GM10847 (cell line): Measurements from ENCODE around the gene TBX21.

ENCODE experiments used
- POLR2A ChIP-seq: IDR thresholded peaks from 2 replicates; pipeline ENCODE4 v1.6.1; 2011; ENCODE audit not compliant: insufficient read length; ENCODE audit errors: extremely low read depth

TBX21 gene

DNA sequence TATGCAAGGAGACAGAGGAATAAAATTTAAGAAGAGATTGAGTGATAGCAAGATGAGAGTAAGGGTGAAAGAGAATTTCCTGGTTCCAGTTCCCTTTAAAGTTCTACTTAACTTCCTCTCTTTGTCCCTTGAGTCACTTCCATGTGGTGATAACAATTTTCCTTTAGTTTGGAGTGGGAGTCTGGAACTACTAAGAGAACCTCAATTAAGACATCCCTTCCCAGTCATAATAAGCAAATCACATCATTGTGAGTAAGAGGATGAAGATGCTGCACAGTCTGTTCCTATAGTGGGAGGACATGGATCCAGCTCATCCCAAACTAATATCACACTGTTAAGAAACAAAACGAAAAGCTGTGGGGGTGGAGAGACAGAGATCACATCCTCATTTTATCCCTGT lies 24.4 kb downstream of the TBX21 start:
- no peak for TF ChIP-seq POLR2A

DNA sequence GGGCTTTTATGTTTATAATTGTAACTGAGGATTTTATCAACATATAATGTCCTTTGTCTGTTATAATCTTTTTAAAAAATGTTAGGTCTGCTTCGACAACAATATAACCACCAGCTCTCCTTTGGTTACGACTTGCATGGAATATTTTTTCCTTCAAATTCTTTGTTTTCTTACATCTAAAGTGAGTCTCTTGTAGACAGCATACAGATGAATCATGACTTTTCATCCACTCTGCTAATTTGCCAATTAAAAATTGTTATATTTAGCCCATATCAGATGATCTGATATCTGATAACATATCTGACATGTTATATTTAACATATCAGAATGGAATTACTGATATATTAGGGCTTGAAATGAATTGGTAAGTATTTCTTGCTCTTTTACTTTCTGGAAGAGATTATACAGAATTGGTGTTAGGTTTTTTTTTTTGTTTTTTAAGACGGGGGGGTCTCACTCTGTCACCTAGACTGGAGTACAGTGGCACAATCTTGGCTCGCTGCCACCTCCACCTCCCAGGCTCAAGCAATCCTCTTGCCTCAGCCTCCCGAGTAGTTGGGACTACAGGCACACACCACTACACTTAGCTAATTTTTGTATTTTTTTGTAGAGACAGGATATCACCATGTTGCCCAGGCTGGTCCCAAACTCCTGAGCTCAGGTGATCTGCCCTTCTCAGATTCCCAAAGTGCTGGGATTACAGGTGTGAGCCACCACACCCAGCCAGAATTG lies 27.5 kb downstream of the TBX21 start:
- TF ChIP-seq POLR2A: no peak

DNA sequence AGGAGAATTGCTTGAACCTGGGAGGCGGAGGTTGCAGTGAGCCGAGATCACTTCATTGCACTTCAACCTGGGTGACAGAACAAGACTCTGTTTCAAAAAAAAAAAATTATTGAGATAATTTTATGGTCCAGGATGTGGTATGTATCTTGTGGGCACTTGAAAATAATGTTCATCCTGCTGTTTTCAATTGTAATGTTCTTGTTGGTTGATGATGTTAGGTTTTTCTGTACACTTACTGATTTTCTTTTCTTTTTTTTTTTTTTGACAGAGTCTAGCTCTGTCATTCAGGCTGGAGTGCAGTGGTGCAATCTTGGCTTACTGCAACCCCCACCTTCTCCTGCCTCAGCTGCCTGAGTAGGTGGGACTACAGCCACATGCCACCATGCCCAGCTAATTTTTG lies 29.7 kb downstream of the TBX21 start:
- no peak for TF ChIP-seq POLR2A

DNA sequence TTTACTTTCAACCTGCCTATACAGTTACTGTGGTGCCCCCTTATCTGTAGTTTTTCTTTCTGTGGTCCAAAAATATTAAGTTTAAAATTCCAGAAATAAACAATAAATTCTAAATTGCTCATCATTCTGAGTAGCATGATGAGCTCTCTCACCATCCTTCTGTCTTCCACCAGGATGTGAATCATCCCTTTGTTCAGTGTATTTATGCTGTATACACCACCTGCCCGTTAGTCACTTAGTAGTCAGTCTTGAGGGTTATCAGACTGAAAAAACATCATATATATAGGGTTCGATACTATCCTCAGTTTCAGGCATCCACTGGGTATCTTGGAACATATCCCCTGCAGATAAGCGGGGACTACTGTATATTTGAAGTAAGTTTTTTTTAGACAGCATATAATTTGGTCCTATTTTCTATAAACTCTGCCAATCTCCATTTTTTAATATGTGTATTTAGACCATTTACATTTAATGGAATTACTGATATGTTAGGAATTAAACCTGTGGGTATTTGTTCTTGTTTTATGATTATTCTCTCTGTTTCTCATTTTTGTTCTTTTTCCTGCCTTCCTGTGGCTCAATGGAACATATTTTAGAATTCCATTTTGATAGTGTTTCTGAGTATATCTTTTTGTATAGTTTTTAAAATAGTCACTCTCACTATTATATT lies 31.0 kb downstream of the TBX21 start:
- no peak for TF ChIP-seq POLR2A

DNA sequence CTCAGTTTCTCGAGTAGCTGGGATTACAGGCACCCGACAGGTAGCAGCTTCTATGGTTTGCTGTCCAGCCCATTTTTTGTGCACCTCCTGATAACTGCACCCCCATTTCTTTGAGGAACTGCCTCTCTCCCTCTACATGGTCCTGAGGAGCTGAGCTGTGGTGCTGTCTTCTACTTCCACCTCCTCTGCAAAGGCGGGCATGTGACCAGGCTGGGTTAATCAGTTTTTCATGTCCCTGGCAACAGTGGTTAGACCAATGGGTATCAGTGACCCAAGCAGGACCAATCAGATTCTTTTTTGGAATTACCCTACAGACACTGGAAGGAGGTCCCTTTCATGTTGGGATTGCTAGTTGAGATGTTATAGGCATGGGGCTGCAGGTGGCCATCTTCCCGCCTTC lies 41.3 kb downstream of the TBX21 start:
- no peak for TF ChIP-seq POLR2A

DNA sequence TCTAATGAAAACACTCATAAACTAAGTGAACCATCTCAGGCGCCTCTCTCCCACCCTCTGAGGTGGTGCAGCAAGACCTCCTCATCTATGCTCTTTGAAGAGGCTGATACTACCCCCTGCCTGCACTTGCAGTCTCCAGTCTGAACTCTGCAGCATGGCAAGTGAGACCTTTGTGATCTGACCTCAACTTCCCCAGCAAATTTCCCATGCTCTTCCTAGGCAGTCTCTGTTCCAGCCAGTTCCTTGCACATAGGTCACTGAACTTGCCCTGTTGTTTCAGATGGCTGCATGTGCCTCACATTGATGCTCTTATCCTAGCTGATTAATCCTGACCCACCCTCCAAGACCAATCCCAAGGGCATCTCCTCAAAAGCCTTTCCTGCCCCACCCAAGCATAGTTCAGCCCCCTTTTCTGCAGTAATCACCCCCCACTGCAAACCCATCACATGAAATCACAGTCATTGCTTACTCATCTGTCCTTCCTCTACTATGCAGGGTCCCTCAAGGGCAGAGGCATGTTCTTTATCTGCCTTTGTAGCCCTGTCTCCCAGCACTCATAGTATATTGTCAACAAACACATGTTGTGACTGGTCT lies 42.0 kb downstream of the TBX21 start:
- no peak for TF ChIP-seq POLR2A

DNA sequence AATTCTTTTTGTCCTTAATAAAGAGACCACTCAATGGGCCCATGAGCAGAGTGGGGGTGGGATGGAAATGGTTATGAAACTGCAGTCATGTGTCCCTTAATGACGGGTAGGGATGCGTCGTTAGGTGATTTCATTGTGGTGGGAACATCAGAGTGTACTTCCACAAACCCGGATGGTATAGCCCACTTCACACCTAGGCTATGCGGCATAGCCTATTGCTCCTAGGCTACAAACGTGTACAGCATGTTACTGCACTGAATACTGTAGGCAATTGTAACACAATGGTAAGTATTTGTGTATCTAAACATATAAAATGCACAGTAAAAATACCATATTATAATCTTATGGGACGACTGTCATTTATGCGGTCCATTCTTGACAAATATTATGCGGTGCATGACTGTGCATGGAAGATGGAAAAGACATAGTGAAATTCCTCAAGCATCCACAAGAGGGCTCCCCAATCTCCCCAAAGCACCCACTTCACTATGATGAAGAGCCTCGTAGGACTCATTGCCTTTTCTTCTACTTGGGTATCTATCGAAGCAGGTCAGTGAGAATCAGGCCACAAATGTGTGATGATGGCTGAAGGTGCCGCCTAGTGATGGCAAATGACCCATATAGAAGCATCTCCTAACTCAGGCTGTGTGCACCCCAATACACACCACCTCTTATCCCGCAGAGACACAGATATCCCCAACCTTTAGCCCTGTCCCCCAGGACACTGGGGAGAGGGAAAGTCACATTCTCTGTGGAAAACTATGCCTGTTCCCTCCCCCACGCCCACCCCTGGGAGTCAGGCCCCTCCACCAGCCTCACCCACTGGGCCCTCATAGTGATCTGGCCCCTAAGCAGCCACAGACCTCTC lies 43.5 kb downstream of the TBX21 start:
- no peak for TF ChIP-seq POLR2A

DNA sequence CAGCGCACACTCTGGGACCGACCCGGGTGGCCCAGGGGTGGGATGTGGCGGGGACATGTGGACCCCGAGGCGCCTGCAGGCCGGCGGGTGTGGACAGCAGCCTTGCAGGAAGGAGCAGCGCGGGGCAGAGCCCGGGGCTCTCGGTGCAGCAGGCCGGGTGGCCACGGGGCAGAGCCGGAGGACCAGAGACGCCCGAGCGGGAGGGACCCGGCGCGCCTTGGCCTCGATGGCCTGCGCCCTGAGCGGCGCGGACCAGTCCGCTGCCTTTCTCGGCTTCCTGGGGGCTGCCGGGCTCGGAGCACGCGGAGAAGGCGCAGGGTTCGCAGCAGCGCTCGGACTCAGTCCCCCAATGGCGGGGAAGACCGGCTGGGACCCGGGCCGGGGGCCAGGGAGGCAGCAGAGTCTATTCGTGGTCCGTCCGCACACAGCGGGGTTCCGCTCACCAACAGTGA lies 45.2 kb downstream of the TBX21 start:
- TF ChIP-seq POLR2A: no peak

DNA sequence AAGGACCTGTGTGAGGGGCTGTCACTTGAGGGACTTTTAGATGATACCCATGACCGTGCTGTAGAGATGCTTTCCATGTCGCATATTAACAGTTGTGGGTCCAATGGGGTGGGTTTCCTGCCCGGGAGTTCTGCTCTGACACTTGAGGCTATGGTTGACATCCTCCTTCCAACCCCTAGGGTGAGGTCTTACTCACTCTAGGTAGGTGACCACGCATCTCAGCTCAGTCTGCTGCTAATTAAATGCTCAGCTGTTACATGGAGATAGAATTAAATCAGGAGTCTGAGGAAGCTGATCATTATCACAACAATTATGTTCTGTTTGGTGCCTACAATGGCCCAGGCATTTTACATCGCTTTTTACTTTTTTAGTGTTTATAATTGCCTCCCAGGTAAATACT lies 48.4 kb downstream of the TBX21 start:
- no peak for TF ChIP-seq POLR2A

DNA sequence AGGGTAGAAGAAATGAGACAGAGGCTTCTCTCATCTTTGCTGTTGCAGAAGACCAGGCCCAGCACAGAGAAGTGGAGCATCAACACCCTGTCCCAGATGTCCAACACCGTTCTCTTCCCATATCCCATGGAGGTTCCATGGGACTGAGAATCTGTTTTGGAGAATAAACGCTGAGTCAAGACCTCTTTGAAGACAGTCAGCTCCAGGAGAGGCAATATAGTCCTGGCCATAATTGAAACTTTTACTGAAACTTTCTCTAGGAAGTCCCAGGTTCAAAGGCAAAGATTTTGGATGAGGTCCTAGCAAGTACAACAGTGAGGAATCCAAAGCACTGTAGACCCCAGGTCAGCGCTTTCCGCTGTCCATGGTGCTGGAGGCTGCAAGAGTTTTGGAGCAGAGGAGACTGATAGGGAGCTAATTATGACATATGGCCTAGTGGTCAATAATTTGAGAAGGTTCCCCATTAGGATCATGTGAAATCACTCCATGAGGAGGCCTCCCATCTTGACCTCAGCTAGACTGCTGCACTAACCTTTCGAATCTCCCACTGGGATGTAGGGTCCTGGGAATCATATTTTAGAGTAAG lies 52.6 kb downstream of the TBX21 start:
- no peak for TF ChIP-seq POLR2A

DNA sequence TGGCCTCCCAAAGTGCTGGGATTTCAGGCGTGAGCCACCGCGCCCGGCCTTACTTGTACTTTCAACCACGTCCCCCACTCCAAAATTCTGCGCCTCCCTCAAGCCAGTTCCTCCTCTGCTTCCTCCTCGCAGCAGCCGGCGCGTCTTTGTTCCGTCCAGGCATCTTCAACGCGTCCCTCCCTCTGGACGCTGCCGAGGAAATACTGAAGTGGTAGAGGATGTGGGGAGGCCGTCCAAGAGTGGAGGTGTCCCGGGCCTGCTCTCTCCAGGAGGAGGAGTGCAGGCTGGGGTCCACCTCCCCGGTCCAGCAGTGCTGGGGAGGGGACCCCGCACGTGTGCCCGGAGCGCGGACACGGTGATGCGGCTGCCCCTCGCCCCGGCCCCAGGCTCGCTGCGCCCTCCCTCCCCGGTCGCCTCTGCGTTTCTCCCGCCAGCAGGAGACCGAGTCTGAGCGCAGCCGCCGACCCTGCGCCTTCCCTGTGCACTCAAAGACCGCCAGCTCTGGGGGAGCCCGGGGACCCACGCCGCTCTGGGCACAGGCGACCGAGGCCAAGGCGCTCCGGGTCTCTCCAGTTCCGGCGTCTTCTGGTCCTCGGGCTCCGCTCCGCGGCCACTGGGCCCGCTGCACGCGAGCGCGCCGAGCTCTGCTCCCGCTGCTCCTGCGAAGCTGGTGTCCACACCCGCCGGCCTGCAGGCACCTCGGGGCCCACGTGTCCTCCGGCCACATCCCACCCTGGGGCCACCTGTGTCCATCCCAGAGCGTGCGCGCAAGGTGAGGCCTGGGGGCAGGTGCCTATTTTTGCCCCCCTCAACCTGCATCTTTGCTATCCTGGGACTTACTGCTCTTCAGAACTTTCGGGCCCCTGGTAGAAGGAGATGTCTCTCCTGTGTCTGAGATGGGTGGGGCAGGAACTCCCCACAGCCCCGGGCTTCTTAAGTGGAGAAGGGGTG lies 56.9 kb downstream of the TBX21 start:
- TF ChIP-seq POLR2A: no peak

DNA sequence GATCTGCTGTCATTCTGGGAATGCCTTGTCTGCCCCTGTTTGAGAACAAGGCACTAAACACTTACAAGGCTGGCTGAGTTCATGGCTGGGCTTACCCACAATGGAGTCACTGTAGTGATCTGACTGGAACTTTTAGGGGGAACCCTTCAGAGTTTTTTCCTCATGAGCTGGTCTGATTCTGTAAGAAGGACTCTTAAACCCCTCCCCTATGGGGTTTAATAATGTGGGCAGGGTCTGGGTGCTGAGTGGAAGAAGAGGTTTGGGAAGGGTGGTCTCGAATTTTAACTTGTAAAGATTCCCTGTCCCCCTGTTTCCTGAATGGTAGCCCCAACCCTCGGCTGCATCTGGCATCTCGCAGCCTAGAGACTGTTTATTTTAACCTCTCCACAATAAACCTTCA lies 58.0 kb downstream of the TBX21 start:
- no peak for TF ChIP-seq POLR2A

DNA sequence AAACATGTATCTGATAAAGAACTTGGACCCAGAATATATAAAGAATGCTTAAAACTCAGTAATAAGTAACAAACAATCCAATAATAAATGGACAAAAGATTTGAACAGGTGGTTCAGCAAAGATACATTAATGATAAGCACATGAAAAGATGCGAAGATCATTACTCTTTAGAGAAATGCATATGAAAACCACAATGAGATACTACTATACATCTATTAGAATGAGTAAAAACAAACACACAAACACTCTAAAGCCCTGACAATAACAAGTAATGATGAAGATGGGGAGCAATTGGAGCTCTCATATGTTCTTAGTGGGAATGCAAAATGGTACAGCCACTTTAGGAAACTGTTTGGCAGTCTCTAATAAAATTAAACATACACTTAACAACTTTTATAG lies 59.4 kb downstream of the TBX21 start:
- no peak for TF ChIP-seq POLR2A

DNA sequence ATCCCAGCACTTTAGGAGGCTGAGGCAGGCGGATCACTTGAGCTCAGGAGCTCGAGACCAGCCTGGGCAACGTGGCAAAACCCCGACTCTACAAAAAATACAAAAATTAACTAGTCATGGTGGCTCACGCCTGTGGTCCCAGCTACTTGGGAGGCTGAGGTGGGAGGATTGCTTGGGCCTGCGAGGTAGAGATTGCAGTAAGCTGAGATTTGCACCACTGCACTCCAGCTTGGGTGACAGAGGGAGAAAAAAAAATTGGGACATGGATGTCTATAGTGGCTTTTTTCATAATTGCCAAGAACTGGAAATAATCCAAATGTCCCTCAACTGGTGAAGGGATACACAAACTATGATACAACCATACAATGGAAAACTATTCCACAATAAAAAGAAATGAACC lies 59.9 kb downstream of the TBX21 start:
- no peak for TF ChIP-seq POLR2A
